Measurements from ENCODE around the gene IFRD2. TPM values are rescaled to one million over a fixed set of nuclear protein-coding genes. Genes with fewer than 3 reads are reported as not detected.
A peak's percentile ranks its signal among the peaks of the same experiment; 100 is the strongest.

The IFRD2 gene
- total and polyA plus RNA-seq, 4 experiments from 2014 or later = 58.6 to 84.7 (median 63.7) TPM

GRCh38 chr3:50325113-50325480 lies 32.9 kb upstream of the IFRD2 start:
- peaks cover 0 to 1% (median 0%) of the 10 kb centered on the region in 8 donors for H3K9me3 Mint-ChIP-seq
- H3K36me3 ChIP-seq (ENCODE audit: insufficient read depth, low read length) = peaks cover 15% of the 10 kb centered on the region
- no peaks in the 10 kb centered on the region for H3K27me3 Mint-ChIP-seq

GRCh38 chr3:50324351-50325112 lies 32.3 kb upstream of the IFRD2 start:
- Mint-ChIP-seq H3K27ac (peak overlapping the region; percentile 53 to 93 (median 82)), H3K27me3 (no peaks in the 10 kb centered on the region), H3K4me3 (peak overlapping the region in 5 of 8 donors; percentile 17 to 67 (median 39)), H3K36me3 (peaks cover 0 to 25% of the 10 kb centered on the region in 2 donors), H3K4me1 (peaks cover 21 to 49% (median 35%) of the 10 kb centered on the region in 4 donors), H3K9me3 (peaks cover 0 to 1% (median 0%) of the 10 kb centered on the region in 8 donors)
- Histone ChIP-seq H3K27ac (ENCODE audit: low read depth, low read length) (no peak overlapping the region), H3K36me3 (ENCODE audit: insufficient read depth, low read length) (peaks cover 10% of the 10 kb centered on the region), H3K4me3 (ENCODE audit: low read length in 2 of 2) (no peak overlapping the region), H3K27me3 (ENCODE audit: insufficient read depth, low read length) (no peaks in the 10 kb centered on the region), H3K9me3 (ENCODE audit: control insufficient read depth in 1 of 2, low read length in 2 of 2) (no peaks in the 10 kb centered on the region), H3K4me1 (ENCODE audit: insufficient read depth, low read length) (peaks cover 40% of the 10 kb centered on the region)
- intact Hi-C loops (cut with micrococcal nuclease) = loop anchor here (1.0 to 2.0 kb wide), 2 partner anchors 50 to 130 kb away; no protein-coding TSS in a partner anchor
- DNase-seq = peak; percentile 39 to 65 (median 49)
- POLR2A ChIA-PET (ENCODE audit: partially characterized antibody) = interaction anchor here (0.7 to 14.4 kb wide), 6 partner anchors 10 to 32 kb away, joined by 3 to 144 read pairs (median 8); partner anchors contain the start of genes HYAL3, IFRD2 and NAA80
- CTCF ChIA-PET (ENCODE audit: partially characterized antibody) = interaction anchor here (0.5 to 5.6 kb wide), 16 partner anchors 9 to 509 kb away, joined by 3 to 37 read pairs (median 5); partner anchors contain the start of genes CYB561D2, HYAL3, IFRD2 and NAA80

More at GRCh38 chr3:50325113-50325480, 32.9 kb upstream of the IFRD2 start:
- intact Hi-C loops (cut with micrococcal nuclease) = loop anchor here (2.0 kb wide), 1 partner anchor 130 kb away; no protein-coding TSS in a partner anchor
- Histone ChIP-seq H3K27me3 (ENCODE audit: insufficient read depth, low read length) (no peaks in the 10 kb centered on the region), H3K4me3 (ENCODE audit: low read length in 2 of 2) (no peak overlapping the region), H3K27ac (ENCODE audit: low read depth, low read length) (no peak overlapping the region), H3K4me1 (ENCODE audit: insufficient read depth, low read length) (peaks cover 34% of the 10 kb centered on the region), H3K9me3 (ENCODE audit: control insufficient read depth in 1 of 2, low read length in 2 of 2) (no peaks in the 10 kb centered on the region)
- Mint-ChIP-seq H3K4me3 (peak overlapping the region in 1 of 8 donors; percentile 67), H3K36me3 (peaks cover 0 to 31% of the 10 kb centered on the region in 2 donors), H3K4me1 (peaks cover 19 to 43% (median 30%) of the 10 kb centered on the region in 4 donors), H3K27ac (peak overlapping the region; percentile 29 to 90 (median 79))
- no peak for DNase-seq
- POLR2A ChIA-PET (ENCODE audit: partially characterized antibody) = interaction anchor here (0.7 to 14.4 kb wide), 5 partner anchors 10 to 31 kb away, joined by 3 to 144 read pairs (median 8); partner anchors contain the start of genes HYAL3 and NAA80
- CTCF ChIA-PET (ENCODE audit: partially characterized antibody) = interaction anchor here (0.6 to 5.6 kb wide), 9 partner anchors 12 to 217 kb away, joined by 3 to 37 read pairs (median 7); partner anchors contain the start of genes HYAL3, IFRD2, NAA80 and RASSF1

GRCh38 chr3:50323614-50324199 lies 31.5 kb upstream of the IFRD2 start:
- peaks cover 0 to 22% of the 10 kb centered on the region in 2 donors for H3K36me3 Mint-ChIP-seq
- DNase-seq = peak in 1 of 5 donors; percentile 27
- no peak overlapping the region for H3K4me3 ChIP-seq (ENCODE audit: low read length in 2 of 2)
- H3K4me3 Mint-ChIP-seq = peak overlapping the region in 1 of 8 donors; percentile 35
- peak overlapping the region in 4 of 7 donors; percentile 29 to 90 (median 78) for H3K27ac Mint-ChIP-seq
- intact Hi-C loops (cut with micrococcal nuclease) = loop anchor here (1.0 to 2.0 kb wide), 2 partner anchors 49 to 129 kb away; no protein-coding TSS in a partner anchor
- H3K4me1 Mint-ChIP-seq = peaks cover 21 to 56% (median 38%) of the 10 kb centered on the region in 4 donors
- H3K9me3 ChIP-seq (ENCODE audit: control insufficient read depth in 1 of 2, low read length in 2 of 2) = no peaks in the 10 kb centered on the region
- no peaks in the 10 kb centered on the region for H3K27me3 ChIP-seq (ENCODE audit: insufficient read depth, low read length)
- ChIA-PET CTCF (ENCODE audit: partially characterized antibody) (interaction anchor here (0.5 to 5.6 kb wide), 15 partner anchors 8 to 509 kb away, joined by 3 to 37 read pairs (median 5); partner anchors contain the start of genes CYB561D2, HYAL3, IFRD2 and NAA80), POLR2A (ENCODE audit: partially characterized antibody) (interaction anchor here (0.6 to 14.4 kb wide), 6 partner anchors 9 to 31 kb away, joined by 3 to 144 read pairs (median 8); partner anchors contain the start of genes HYAL3, IFRD2, NAA80 and RASSF1)
- H3K27me3 Mint-ChIP-seq = no peaks in the 10 kb centered on the region
- H3K4me1 ChIP-seq (ENCODE audit: insufficient read depth, low read length) = peaks cover 39% of the 10 kb centered on the region
- H3K9me3 Mint-ChIP-seq = peaks cover 0 to 1% (median 0%) of the 10 kb centered on the region in 8 donors
- H3K36me3 ChIP-seq (ENCODE audit: insufficient read depth, low read length) = peaks cover 10% of the 10 kb centered on the region
- no peak overlapping the region for H3K27ac ChIP-seq (ENCODE audit: low read depth, low read length)

DNA sequence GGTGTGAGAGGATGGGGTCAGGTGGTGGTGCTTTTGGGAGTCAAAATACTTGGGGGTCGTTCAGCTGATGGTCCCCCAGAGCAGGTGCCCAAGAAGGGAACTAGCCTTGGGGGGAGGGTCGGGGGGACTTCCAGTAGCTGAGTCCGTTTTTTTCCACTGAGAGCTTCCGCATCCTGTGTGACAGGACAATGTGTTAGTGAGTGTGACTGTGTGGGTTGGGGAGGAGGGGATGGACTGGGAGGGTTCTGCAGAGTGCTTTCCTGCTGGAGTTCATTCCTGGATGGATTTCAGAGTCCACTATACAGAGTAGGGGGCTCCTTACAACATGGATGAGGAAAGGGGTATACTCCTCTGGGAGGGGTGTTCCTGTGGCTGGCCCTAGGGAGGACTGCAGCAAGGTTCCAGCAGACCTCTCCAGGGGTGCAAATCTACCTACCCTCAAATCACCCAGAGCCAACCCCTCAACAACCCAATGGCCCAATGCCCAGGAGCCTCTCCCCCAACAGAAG lies 30.9 kb upstream of the IFRD2 start:
- Histone ChIP-seq H3K27ac (ENCODE audit: low read depth, low read length) (no peak overlapping the region), H3K36me3 (ENCODE audit: insufficient read depth, low read length) (peaks cover 10% of the 10 kb centered on the region), H3K9me3 (ENCODE audit: control insufficient read depth in 1 of 2, low read length in 2 of 2) (no peaks in the 10 kb centered on the region), H3K4me1 (ENCODE audit: insufficient read depth, low read length) (peaks cover 35% of the 10 kb centered on the region), H3K27me3 (ENCODE audit: insufficient read depth, low read length) (no peaks in the 10 kb centered on the region), H3K4me3 (ENCODE audit: low read length in 2 of 2) (no peak overlapping the region)
- DNase-seq = peak in 1 of 5 donors; percentile 20
- peak overlapping the region in 3 of 8 donors; percentile 21 to 54 (median 35) for H3K4me3 Mint-ChIP-seq
- H3K4me1 Mint-ChIP-seq = peaks cover 17 to 55% (median 37%) of the 10 kb centered on the region in 4 donors
- intact Hi-C loops (cut with micrococcal nuclease) = no loop called here
- no peaks in the 10 kb centered on the region for H3K9me3 Mint-ChIP-seq
- ChIA-PET CTCF (ENCODE audit: partially characterized antibody) (interaction anchor here (0.9 to 5.6 kb wide), 6 partner anchors 11 to 51 kb away, joined by 3 to 37 read pairs (median 10); partner anchors contain the start of genes HYAL3, IFRD2 and NAA80), POLR2A (ENCODE audit: partially characterized antibody) (interaction anchor here (2.1 to 14.4 kb wide), 5 partner anchors 8 to 25 kb away, joined by 8 to 144 read pairs (median 16); partner anchors contain the start of genes HYAL3, NAA80 and RASSF1)
- no peaks in the 10 kb centered on the region for H3K27me3 Mint-ChIP-seq
- peak overlapping the region; percentile 3 to 79 (median 68) for H3K27ac Mint-ChIP-seq
- peaks cover 0 to 16% of the 10 kb centered on the region in 2 donors for H3K36me3 Mint-ChIP-seq

DNA sequence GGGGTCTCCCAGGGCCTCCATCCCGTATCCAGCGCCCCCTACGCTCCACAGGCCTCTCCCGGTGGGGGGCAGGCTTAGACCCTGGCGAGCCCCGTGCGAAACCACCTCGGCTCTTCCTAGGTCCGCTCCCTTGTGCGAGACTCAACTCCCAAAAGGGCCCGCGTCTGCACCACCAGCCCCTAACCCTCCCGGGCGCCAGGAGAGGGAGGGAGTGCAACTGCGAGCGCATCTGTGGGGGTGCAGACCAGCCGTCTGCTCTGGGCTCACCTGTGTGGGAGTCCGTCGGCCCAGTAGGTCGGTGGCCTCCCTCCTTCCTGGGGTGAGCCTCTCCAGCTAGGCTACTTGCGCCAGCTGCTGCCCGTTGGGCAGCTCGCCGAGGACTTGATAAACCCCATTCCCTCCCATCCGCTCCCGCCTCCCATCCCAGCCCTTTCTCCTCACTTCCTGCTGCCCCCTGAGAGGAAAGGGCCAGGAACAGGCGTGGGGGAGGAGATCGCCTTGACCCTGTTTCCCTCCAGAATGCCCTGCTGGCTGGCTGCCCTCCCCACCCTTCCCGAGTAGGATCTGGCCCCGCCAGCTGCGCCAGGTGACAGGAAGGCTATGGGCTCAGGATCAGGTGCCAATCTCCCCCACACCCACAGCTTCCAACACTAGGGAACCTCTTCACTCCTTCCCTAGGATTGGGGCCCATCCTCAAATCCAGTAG lies 30.3 kb upstream of the IFRD2 start, which contains the start of gene HYAL2:
Gene HYAL2 (minus strand): TSS at position 360 of the 706 bp plus-strand sequence. CDS start 2,256 bp downstream, outside the sequence.
- ChIA-PET POLR2A (ENCODE audit: partially characterized antibody) (interaction anchor here (1.0 to 14.4 kb wide), 6 partner anchors 8 to 37 kb away, joined by 4 to 144 read pairs (median 8); partner anchors contain the start of genes HYAL3, NAA80, RASSF1 and TMEM115), CTCF (ENCODE audit: partially characterized antibody) (interaction anchor here (0.5 to 5.6 kb wide), 8 partner anchors 11 to 220 kb away, joined by 3 to 37 read pairs (median 10); partner anchors contain the start of genes HYAL3, IFRD2 and NAA80)
- peaks cover 37% of the 10 kb centered on the region for H3K4me1 ChIP-seq (ENCODE audit: insufficient read depth, low read length)
- no peaks in the 10 kb centered on the region for H3K27me3 Mint-ChIP-seq
- H3K4me1 Mint-ChIP-seq = peaks cover 15 to 57% (median 35%) of the 10 kb centered on the region in 4 donors
- H3K36me3 ChIP-seq (ENCODE audit: insufficient read depth, low read length) = peaks cover 10% of the 10 kb centered on the region
- peak within 1 kb of the TSS; percentile 73 for H3K27ac ChIP-seq (ENCODE audit: low read depth, low read length)
- H3K9me3 ChIP-seq (ENCODE audit: control insufficient read depth in 1 of 2, low read length in 2 of 2) = no peaks in the 10 kb centered on the region
- H3K27ac Mint-ChIP-seq = peak within 1 kb of the TSS; percentile 90 to 95 (median 93)
- H3K4me3 Mint-ChIP-seq = peak within 1 kb of the TSS; percentile 80 to 90 (median 86)
- peak within 1 kb of the TSS; percentile 23 to 87 for H3K4me3 ChIP-seq (ENCODE audit: low read length in 2 of 2)
- peaks cover 0 to 15% of the 10 kb centered on the region in 2 donors for H3K36me3 Mint-ChIP-seq
- DNase-seq = peak in 1 of 5 donors; percentile 37
- intact Hi-C loops (cut with micrococcal nuclease) = no loop called here
- H3K27me3 ChIP-seq (ENCODE audit: insufficient read depth, low read length) = no peaks in the 10 kb centered on the region
- no peaks in the 10 kb centered on the region for H3K9me3 Mint-ChIP-seq

DNA sequence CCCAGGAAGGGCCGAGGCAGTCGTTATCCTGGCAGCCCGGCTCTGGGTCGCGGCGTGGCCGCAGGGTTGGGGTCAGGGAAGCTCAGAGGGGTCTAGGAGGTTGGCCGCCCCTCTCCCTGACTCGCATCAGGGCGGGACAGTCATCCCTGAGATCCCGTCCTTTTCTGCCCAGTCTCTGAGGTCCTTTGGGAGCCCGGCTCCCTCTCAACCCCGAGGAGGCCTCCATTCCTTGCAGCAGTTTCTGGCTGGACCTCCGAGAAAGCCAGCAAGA lies 29.8 kb upstream of the IFRD2 start:
- peaks cover 37% of the 10 kb centered on the region for H3K4me1 ChIP-seq (ENCODE audit: insufficient read depth, low read length)

More for the DNA sequence above, 29.8 kb upstream of the IFRD2 start:
- intact Hi-C loops (cut with micrococcal nuclease) = no loop called here
- no peaks in the 10 kb centered on the region for H3K27me3 ChIP-seq (ENCODE audit: insufficient read depth, low read length)
- Mint-ChIP-seq H3K4me1 (peaks cover 16 to 57% (median 36%) of the 10 kb centered on the region in 4 donors), H3K27me3 (no peaks in the 10 kb centered on the region), H3K36me3 (peaks cover 0 to 15% of the 10 kb centered on the region in 2 donors), H3K27ac (peak overlapping the region in 2 of 7 donors; percentile 78 to 90), H3K4me3 (peak overlapping the region in 4 of 8 donors; percentile 80 to 86 (median 84)), H3K9me3 (no peaks in the 10 kb centered on the region)
- ChIA-PET CTCF (ENCODE audit: partially characterized antibody) (interaction anchor here (0.5 to 5.6 kb wide), 4 partner anchors 15 to 220 kb away, joined by 3 to 37 read pairs (median 10); partner anchors contain the start of genes HYAL3, IFRD2 and NAA80), POLR2A (ENCODE audit: partially characterized antibody) (interaction anchor here (0.6 to 14.4 kb wide), 7 partner anchors 10 to 37 kb away, joined by 3 to 144 read pairs (median 4); partner anchors contain the start of genes CYB561D2, HYAL3, NAA80 and NPRL2)
- DNase-seq = no peak
- H3K27ac ChIP-seq (ENCODE audit: low read depth, low read length) = peak overlapping the region; percentile 73
- peaks cover 10% of the 10 kb centered on the region for H3K36me3 ChIP-seq (ENCODE audit: insufficient read depth, low read length)
- peak overlapping the region; percentile 23 to 87 for H3K4me3 ChIP-seq (ENCODE audit: low read length in 2 of 2)
- H3K9me3 ChIP-seq (ENCODE audit: control insufficient read depth in 1 of 2, low read length in 2 of 2) = no peaks in the 10 kb centered on the region

Measured in CD4-positive, alpha-beta memory T cell (primary cell).